GM12865 (cell line): ENCODE measurements around the gene CFAP157.

Source experiments
- DNase-seq: peaks from one replicate; pipeline ENCODE4 v3.0.0; 2010; ENCODE audit warnings: low read depth
- H3K4me3 ChIP-seq: 2 replicates; pipeline ENCODE4 v1.5.1; 2011; ENCODE audit warnings: mild to moderate bottlenecking, low read depth, low read length, control low read depth
- TF ChIP-seq, protein P1 (sequence below): IDR thresholded peaks from 2 replicates; pipeline ENCODE4 v1.5.1; 2011; ENCODE audit warnings: low read length, control low read depth, low read depth, inconsistent platforms; ENCODE audit not compliant: insufficient read depth; ENCODE audit errors: missing control alignments

Gene CFAP157

GRCh38 chr9:127706836-127707241 is at the start of gene CFAP157:
Gene CFAP157, plus strand, starts transcription at chr9:127706988. Its CDS starts 44 bp downstream, at chr9:127707032.
- TF ChIP-seq, protein P1, sequence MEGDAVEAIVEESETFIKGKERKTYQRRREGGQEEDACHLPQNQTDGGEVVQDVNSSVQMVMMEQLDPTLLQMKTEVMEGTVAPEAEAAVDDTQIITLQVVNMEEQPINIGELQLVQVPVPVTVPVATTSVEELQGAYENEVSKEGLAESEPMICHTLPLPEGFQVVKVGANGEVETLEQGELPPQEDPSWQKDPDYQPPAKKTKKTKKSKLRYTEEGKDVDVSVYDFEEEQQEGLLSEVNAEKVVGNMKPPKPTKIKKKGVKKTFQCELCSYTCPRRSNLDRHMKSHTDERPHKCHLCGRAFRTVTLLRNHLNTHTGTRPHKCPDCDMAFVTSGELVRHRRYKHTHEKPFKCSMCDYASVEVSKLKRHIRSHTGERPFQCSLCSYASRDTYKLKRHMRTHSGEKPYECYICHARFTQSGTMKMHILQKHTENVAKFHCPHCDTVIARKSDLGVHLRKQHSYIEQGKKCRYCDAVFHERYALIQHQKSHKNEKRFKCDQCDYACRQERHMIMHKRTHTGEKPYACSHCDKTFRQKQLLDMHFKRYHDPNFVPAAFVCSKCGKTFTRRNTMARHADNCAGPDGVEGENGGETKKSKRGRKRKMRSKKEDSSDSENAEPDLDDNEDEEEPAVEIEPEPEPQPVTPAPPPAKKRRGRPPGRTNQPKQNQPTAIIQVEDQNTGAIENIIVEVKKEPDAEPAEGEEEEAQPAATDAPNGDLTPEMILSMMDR, result no peak
- no peak within 1 kb of the TSS for H3K4me3 ChIP-seq
- no peak for DNase-seq

DNA sequence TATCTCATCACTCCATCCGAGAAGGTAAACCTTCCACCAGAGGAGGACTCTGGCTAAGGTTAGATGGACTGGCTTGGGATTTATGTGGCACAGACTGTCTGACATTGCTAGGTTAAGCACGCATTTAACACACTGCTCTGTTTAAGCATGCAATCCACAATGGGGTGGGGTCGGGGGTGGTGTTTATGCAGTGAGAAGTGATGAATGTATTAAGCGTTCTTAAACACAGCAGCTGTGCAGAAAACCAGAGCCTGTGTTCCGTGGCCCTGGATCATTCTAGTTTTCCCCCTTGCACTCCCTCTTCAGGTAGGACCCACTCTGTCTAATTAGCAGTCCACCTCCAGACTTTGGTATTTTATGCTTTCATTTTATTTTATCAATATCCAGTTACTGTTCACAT is 48.4 kb upstream of the CFAP157 start:
- TF ChIP-seq, protein P1, result no peak
- DNase-seq, result no peak
- H3K4me3 ChIP-seq, result no peak overlapping the region

GRCh38 chr9:127660886-127661741 is 45.7 kb upstream of the CFAP157 start:
- no peak overlapping the region for H3K4me3 ChIP-seq
- TF ChIP-seq, protein P1, result no peak
- DNase-seq, result no peak

GRCh38 chr9:127662617-127663016 is 44.2 kb upstream of the CFAP157 start:
- no peak overlapping the region for H3K4me3 ChIP-seq
- TF ChIP-seq, protein P1, result no peak
- no peak for DNase-seq

GRCh38 chr9:127664324-127664677 is 42.5 kb upstream of the CFAP157 start:
- no peak overlapping the region for H3K4me3 ChIP-seq
- TF ChIP-seq, protein P1, result no peak
- no peak for DNase-seq

GRCh38 chr9:127664678-127665507 is 41.9 kb upstream of the CFAP157 start:
- DNase-seq, result no peak
- TF ChIP-seq, protein P1, result no peak
- no peak overlapping the region for H3K4me3 ChIP-seq
